Smooth muscle cell (in vitro differentiated cells): ENCODE data around the gene PHACTR3. TPM values are rescaled to one million over a fixed set of nuclear protein-coding genes. Genes with fewer than 3 reads are reported as not detected.

ENCODE experiments used
- DNase-seq: peaks from one replicate; lab custom pipeline; 2025; ENCODE audit not compliant: unreplicated experiment; lab: John Stamatoyannopoulos, UW
- H2AFZ ChIP-seq: fragments of 200-600 bp; sonication (generic); 2 replicates; pipeline ENCODE4 v1.6.0; 2016; ENCODE audit warnings: antibody characterized with exemption, low read depth, mild to moderate bottlenecking
- H3F3A ChIP-seq: fragments of 200-600 bp; sonication (generic); 2 replicates; pipeline ENCODE4 v1.6.0; 2017; ENCODE audit warnings: antibody characterized with exemption, low read depth
- H3K27ac ChIP-seq: fragments of 200-600 bp; sonication (generic); 2 replicates; pipeline ENCODE4 v1.5.1; 2016; ENCODE audit warnings: low read depth, mild to moderate bottlenecking
- H3K27me3 ChIP-seq: fragments of 200-600 bp; sonication (generic); 2 replicates; pipeline ENCODE4 v1.6.1; 2016; ENCODE audit warnings: low read depth, mild to moderate bottlenecking
- H3K36me3 ChIP-seq: fragments of 200-600 bp; sonication (generic); 2 replicates; pipeline ENCODE4 v1.5.1; 2016; ENCODE audit warnings: low read depth
- H3K4me1 ChIP-seq: fragments of 200-600 bp; sonication (generic); 2 replicates; pipeline ENCODE4 v1.5.1; 2016; ENCODE audit warnings: low read depth
- H3K4me2 ChIP-seq: fragments of 200-600 bp; sonication (generic); 2 replicates; pipeline ENCODE4 v1.6.0; 2016; ENCODE audit warnings: mild to moderate bottlenecking
- H3K4me3 ChIP-seq: fragments of 200-600 bp; sonication (generic); 2 replicates; pipeline ENCODE4 v1.5.1; 2016; ENCODE audit warnings: mild to moderate bottlenecking
- H3K79me2 ChIP-seq: fragments of 200-600 bp; sonication (generic); 2 replicates; pipeline ENCODE4 v1.6.0; 2016; ENCODE audit warnings: low read depth, mild to moderate bottlenecking
- H3K9ac ChIP-seq: fragments of 200-600 bp; sonication (generic); 2 replicates; pipeline ENCODE4 v1.6.0; 2016; ENCODE audit warnings: low read depth
- H3K9me3 ChIP-seq: fragments of 200-600 bp; sonication (generic); replicated peaks from 2 replicates; pipeline ENCODE4 v1.5.1; 2016; ENCODE audit warnings: low read depth
- H4K20me1 ChIP-seq: fragments of 200-600 bp; sonication (generic); 2 replicates; pipeline ENCODE4 v1.6.0; 2016; ENCODE audit warnings: low read depth
- CTCF ChIP-seq: fragments of 200-600 bp; sonication (generic); IDR thresholded peaks from 2 replicates; pipeline ENCODE4 v1.5.1; 2017; ENCODE audit warnings: borderline replicate concordance, mild to moderate bottlenecking, antibody characterized with exemption; ENCODE audit not compliant: insufficient read depth, poor library complexity, severe bottlenecking
- WGBS: methylation state at CpG from one replicate; pipeline ENCODE4 v1.1.7; 2016; ENCODE audit warnings: low lambda C conversion rate; 5-methylcytosine and 5-hydroxymethylcytosine counted together
- polyA plus RNA-seq: library from polyadenylated mRNA; unstranded; fragments of >200 nt; fragmentation: Nextera tagmentation; extraction: Ambion mirVana; gene quantifications from 2 replicates; pipeline ENCODE4 v1.2.1, GENCODE V29; 2016
- total RNA-seq: library from RNA; depleted of rRNA; stranded (reverse); fragments of >200 nt; gene quantifications from 2 replicates; pipeline ENCODE4 v1.2.3, GENCODE V29; 2014

Gene PHACTR3
- total and polyA plus RNA-seq, 2 experiments from 2014 or later: 0.76 to 2.6 TPM

- Histone ChIP-seq H3K27ac (no peak overlapping the region), H3K79me2 (no peaks in the 10 kb centered on the region), H3K9ac (no peak overlapping the region), H2AFZ (no peak overlapping the region), H3K4me2 (no peak overlapping the region), H3K36me3 (no peaks in the 10 kb centered on the region), H3K4me1 (no peaks in the 10 kb centered on the region), H3F3A (no peaks in the 10 kb centered on the region), H4K20me1 (no peaks in the 10 kb centered on the region), H3K9me3 (no peaks in the 10 kb centered on the region), H3K4me3 (no peak overlapping the region), H3K27me3 (no peaks in the 10 kb centered on the region)
- peak; percentile 59 for TF ChIP-seq CTCF
- no peak for DNase-seq
- WGBS: 41% methylated on average over 7 of the region's 7 CpGs
These were observed 43.6 kb upstream of the PHACTR3 start for GRCh38 chr20:59560588-59561227.

- no peaks in the 10 kb centered on the region for H3K4me1 ChIP-seq
- TF ChIP-seq CTCF: no peak
- no peaks in the 10 kb centered on the region for H3K27me3 ChIP-seq
These were observed 43.1 kb upstream of the PHACTR3 start for GRCh38 chr20:59561228-59561605.

GRCh38 chr20:59561614-59562277 lies 42.6 kb upstream of the PHACTR3 start:
- WGBS: 78% methylated on average over 5 of the region's 5 CpGs
- Histone ChIP-seq H3F3A (no peaks in the 10 kb centered on the region), H3K9ac (no peak overlapping the region), H3K36me3 (no peaks in the 10 kb centered on the region), H3K9me3 (no peaks in the 10 kb centered on the region), H3K79me2 (no peaks in the 10 kb centered on the region), H3K4me3 (no peak overlapping the region), H4K20me1 (no peaks in the 10 kb centered on the region), H3K27me3 (no peaks in the 10 kb centered on the region), H3K27ac (no peak overlapping the region), H3K4me2 (no peak overlapping the region), H3K4me1 (no peaks in the 10 kb centered on the region), H2AFZ (no peak overlapping the region)
- TF ChIP-seq CTCF: no peak
- no peak for DNase-seq

More at GRCh38 chr20:59561228-59561605, 43.1 kb upstream of the PHACTR3 start:
- Histone ChIP-seq H3K27ac (no peak overlapping the region), H3K9me3 (no peaks in the 10 kb centered on the region), H2AFZ (no peak overlapping the region), H3K79me2 (no peaks in the 10 kb centered on the region), H3K4me3 (no peak overlapping the region), H4K20me1 (no peaks in the 10 kb centered on the region), H3K4me2 (no peak overlapping the region), H3K36me3 (no peaks in the 10 kb centered on the region), H3F3A (no peaks in the 10 kb centered on the region), H3K9ac (no peak overlapping the region)
- 76% methylated on average over 4 of the region's 4 CpGs for WGBS
- DNase-seq: no peak
